ENCODE results near the gene ACTR1B.

ACTR1B gene

DNA sequence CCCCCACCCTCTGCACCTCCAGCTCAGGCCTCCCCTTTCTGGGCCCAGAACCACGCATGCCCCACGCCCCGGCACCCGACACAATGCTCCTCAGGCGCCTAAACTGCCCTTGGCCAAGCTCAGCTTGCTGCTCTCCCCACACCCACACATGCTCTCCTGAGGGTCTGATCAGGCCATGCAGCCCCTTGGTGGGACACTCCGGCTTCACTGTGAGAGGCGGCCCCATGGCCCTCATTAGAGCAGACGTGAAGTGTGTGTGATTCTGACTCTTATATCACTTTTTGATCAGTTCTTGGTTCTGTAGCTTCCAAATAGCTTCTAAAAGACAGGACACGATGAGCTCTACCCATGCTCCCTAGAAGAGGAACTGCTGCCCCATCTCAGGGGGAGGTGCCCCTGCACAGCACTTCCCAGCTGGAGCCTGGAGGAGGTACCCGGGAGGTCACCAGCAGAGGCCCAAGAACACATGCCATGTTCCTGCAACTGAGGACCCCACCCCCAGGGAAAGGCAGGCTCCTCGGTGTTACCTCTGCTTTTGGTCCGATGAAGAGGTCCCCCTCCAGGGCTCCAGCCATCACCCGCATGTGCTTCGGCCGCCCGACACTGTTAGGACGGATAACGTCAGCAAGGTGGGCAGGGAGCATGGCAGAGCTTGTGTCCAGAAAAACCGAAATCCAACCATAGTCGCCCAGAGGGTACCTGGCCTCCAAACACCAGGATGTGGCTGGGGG lies 3.6 kb downstream of the ACTR1B start:
- Histone ChIP-seq H3K4me1 (ENCODE audit: control insufficient read depth in 5 of 5, insufficient read depth in 5 of 5, low read length in 5 of 5) (peaks cover 9 to 35% (median 33%) of the 10 kb centered on the region in 5 donors), H3K9ac (ENCODE audit: low read length in 5 of 5) (no peak overlapping the region), H3K27me3 (ENCODE audit: control insufficient read depth in 5 of 5, insufficient read depth in 4 of 5, low read length in 5 of 5) (no peaks in the 10 kb centered on the region), H3K27ac (ENCODE audit: low read depth, low read length) (no peak overlapping the region), H3K4me3 (ENCODE audit: low read depth in 1 of 5, low read length in 5 of 5) (no peak overlapping the region), H3K9me3 (ENCODE audit: control insufficient read depth in 5 of 5, low read length in 5 of 5) (no peaks in the 10 kb centered on the region), H3K36me3 (ENCODE audit: control insufficient read depth in 5 of 5, insufficient read depth in 5 of 5, low read length in 5 of 5) (peaks cover 0 to 53% (median 42%) of the 10 kb centered on the region in 5 donors)

DNA sequence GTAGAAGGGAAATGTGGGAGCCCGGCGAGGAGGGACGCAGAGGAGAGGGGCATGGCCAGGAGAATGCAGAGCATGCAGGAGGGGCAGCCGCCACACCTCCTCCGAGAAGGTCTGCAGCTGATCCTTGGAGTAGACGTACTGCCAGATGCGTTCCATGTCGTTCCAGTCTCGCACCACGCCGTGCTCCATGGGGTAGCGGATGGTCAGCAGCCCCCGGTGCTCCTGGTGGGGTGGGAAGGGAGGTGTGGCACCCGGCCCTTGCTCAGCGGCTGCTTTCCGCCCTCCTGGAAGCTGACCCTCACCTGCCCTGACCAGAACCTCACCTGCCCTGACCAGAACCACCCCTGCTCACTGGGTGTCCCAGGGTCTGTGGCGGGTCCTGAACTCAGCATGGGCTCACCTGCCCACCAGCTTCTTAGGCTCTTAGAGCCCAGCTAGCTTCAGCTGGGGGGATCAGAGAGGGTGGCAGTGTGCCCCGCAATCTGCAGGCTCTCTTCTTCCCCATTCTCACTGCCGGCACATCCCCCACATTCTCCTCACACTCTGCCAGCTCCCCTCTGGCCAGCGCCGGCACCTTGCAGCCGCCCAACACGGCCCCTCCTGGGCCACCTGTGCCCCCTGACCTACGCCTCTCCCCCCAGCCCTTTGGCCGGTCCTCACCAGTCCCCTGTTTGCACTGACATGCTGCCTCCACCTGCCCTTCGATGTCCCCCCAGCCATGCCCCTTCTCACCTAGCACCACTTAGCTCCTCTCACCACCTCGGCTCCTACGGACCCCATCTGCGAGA lies 4.4 kb downstream of the ACTR1B start:
- Histone ChIP-seq H3K9me3 (ENCODE audit: control insufficient read depth in 5 of 5, low read length in 5 of 5) (peaks cover 0 to 5% (median 0%) of the 10 kb centered on the region in 5 donors), H3K4me1 (ENCODE audit: control insufficient read depth in 5 of 5, insufficient read depth in 5 of 5, low read length in 5 of 5) (peaks cover 9 to 31% (median 26%) of the 10 kb centered on the region in 5 donors), H3K4me3 (ENCODE audit: low read depth in 1 of 5, low read length in 5 of 5) (no peak overlapping the region), H3K36me3 (ENCODE audit: control insufficient read depth in 5 of 5, insufficient read depth in 5 of 5, low read length in 5 of 5) (peaks cover 0 to 60% (median 43%) of the 10 kb centered on the region in 5 donors), H3K9ac (ENCODE audit: low read length in 5 of 5) (no peak overlapping the region), H3K27me3 (ENCODE audit: control insufficient read depth in 5 of 5, insufficient read depth in 4 of 5, low read length in 5 of 5) (no peaks in the 10 kb centered on the region), H3K27ac (ENCODE audit: low read depth, low read length) (no peak overlapping the region)

DNA sequence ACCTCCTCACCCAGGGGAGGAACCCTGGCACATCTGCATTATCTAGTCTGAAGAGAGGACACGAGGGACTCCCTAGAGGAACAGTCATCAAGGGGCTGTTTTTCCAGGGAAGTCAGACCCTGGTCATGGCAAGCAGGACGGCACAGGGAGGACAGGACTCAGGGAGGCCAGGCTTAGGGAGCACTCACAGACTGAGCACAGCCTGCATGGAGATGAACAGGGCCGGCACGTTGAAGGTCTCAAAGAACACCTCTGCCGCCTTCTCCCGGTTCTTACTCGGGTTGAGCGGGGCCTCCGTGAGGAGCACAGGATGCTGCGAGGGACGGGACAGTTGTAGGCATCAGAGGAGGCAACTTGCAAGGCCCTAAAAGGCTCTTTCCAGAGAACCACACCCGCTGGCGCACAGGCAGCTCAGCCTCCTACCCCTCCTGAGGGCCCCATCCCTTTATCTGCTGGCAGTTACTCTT lies 5.1 kb downstream of the ACTR1B start:
- Histone ChIP-seq H3K4me3 (ENCODE audit: low read depth in 1 of 5, low read length in 5 of 5) (no peak overlapping the region), H3K36me3 (ENCODE audit: control insufficient read depth in 5 of 5, insufficient read depth in 5 of 5, low read length in 5 of 5) (peaks cover 0 to 65% (median 48%) of the 10 kb centered on the region in 5 donors), H3K9ac (ENCODE audit: low read length in 5 of 5) (no peak overlapping the region), H3K27me3 (ENCODE audit: control insufficient read depth in 5 of 5, insufficient read depth in 4 of 5, low read length in 5 of 5) (no peaks in the 10 kb centered on the region), H3K27ac (ENCODE audit: low read depth, low read length) (no peak overlapping the region), H3K9me3 (ENCODE audit: control insufficient read depth in 5 of 5, low read length in 5 of 5) (peaks cover 3 to 12% (median 3%) of the 10 kb centered on the region in 5 donors), H3K4me1 (ENCODE audit: control insufficient read depth in 5 of 5, insufficient read depth in 5 of 5, low read length in 5 of 5) (peaks cover 9 to 30% (median 26%) of the 10 kb centered on the region in 5 donors)

DNA sequence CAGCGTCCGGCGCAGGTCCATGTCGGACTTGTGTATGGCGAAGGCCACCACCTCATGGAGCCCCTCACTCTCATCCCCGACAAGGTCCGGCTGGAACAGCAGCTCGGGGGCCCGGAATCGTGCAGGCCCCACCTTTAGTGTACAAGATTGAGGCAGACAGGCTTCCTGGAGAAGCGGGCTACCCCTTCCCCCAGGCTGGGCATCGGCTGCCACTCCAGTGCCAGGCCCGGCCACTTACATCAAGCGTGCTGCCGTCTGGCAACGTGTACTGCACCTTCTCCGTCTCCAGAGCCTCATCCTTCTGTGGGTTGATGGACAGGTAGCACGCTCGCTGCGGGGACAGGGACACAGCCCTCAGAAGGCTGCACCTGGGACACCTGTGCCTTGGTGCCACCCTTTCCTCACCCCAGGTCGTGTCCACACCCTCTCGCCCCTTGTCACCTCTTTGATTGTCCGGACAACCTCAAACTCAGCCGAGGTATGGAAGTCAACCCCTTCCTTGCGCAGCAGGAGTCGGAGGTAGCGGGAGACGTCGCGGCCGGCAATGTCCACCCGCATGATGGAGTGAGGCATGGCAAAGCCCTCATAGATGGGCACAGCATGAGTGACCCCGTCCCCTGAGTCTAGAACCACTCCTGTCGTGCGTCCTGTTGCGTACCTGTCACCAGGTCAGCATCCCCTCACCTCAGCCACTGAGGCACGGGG lies 5.7 kb downstream of the ACTR1B start:
- H3K27me3 ChIP-seq (ENCODE audit: control insufficient read depth in 5 of 5, insufficient read depth in 4 of 5, low read length in 5 of 5), result no peaks in the 10 kb centered on the region
- no peak overlapping the region for H3K9ac ChIP-seq (ENCODE audit: low read length in 5 of 5)
- no peak overlapping the region for H3K27ac ChIP-seq (ENCODE audit: low read depth, low read length)
- peaks cover 0 to 65% (median 48%) of the 10 kb centered on the region in 5 donors for H3K36me3 ChIP-seq (ENCODE audit: control insufficient read depth in 5 of 5, insufficient read depth in 5 of 5, low read length in 5 of 5)
- H3K4me3 ChIP-seq (ENCODE audit: low read depth in 1 of 5, low read length in 5 of 5), result no peak overlapping the region
- peaks cover 3 to 16% (median 3%) of the 10 kb centered on the region in 5 donors for H3K9me3 ChIP-seq (ENCODE audit: control insufficient read depth in 5 of 5, low read length in 5 of 5)
- H3K4me1 ChIP-seq (ENCODE audit: control insufficient read depth in 5 of 5, insufficient read depth in 5 of 5, low read length in 5 of 5), result peaks cover 11 to 27% (median 24%) of the 10 kb centered on the region in 5 donors

DNA sequence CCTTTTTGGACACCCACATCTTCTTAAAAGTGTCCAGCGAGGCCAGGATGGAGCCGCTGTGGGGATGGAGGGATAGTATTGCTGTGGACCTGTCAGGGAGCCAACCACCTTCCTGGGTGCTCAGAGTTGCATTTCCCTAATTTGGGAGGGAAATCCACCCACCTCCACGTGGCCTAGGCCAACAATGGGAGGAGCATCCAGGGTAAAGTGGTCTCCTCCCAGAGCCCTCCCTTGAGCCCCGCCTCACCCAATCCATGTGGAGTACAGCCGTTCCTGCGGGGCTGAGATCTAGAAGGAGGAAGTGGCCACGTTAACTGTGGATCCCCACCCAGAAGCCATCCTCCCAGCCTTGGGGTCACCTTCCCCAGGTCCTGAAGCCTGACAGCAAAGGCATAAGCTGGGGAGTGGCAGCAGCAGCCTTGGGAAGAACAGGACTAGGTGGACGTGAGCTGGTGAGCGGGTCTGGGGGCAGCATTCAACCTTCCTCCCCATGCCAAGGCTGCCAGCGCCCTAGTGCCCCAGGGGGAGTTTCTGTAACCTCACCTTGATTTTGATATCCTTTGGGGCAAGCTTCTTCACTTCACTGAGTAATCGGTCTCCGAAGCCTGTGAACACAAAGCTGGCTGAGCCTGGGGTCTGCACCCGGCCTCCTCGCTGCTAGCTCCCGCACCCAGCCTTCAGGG lies 6.8 kb downstream of the ACTR1B start:
- no peak overlapping the region for H3K4me3 ChIP-seq (ENCODE audit: low read depth in 1 of 5, low read length in 5 of 5)
- no peak overlapping the region for H3K27ac ChIP-seq (ENCODE audit: low read depth, low read length)
- H3K4me1 ChIP-seq (ENCODE audit: control insufficient read depth in 5 of 5, insufficient read depth in 5 of 5, low read length in 5 of 5), result peaks cover 9 to 16% (median 14%) of the 10 kb centered on the region in 5 donors
- no peak overlapping the region for H3K9ac ChIP-seq (ENCODE audit: low read length in 5 of 5)
- H3K27me3 ChIP-seq (ENCODE audit: control insufficient read depth in 5 of 5, insufficient read depth in 4 of 5, low read length in 5 of 5), result no peaks in the 10 kb centered on the region
- peaks cover 3 to 16% (median 3%) of the 10 kb centered on the region in 5 donors for H3K9me3 ChIP-seq (ENCODE audit: control insufficient read depth in 5 of 5, low read length in 5 of 5)
- H3K36me3 ChIP-seq (ENCODE audit: control insufficient read depth in 5 of 5, insufficient read depth in 5 of 5, low read length in 5 of 5), result peaks cover 0 to 65% (median 48%) of the 10 kb centered on the region in 5 donors

DNA sequence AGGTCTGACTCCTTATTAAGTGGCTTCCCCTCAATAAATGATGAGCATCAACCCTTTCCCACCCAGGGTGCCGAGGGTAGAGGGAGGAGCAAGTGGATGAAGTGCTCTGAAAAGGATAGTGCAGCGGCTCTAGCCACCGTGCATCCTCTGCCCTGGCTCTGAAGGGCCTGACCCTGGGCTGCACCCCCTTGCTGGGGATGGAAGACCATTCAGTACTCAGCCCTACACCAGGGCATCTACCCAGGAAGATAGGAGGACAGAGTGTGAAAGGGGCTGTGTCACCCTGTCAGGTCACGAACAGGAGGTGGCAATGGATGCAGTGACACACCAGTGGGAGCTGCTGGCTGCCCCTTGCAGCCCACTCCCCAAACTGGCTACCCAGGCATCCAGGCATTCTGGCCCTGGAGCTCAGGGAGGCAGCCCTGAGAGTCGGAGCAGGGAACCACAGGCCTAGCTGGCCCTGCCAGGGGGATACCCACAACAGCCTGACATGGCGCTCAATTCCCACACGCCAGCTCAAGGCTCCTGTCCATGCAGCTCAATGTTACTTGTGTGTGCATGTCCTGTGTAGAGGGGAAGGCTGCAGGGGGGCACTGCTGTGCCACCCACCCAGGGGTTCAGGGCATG lies 7.6 kb downstream of the ACTR1B start:
- Histone ChIP-seq H3K27ac (ENCODE audit: low read depth, low read length) (no peak overlapping the region), H3K36me3 (ENCODE audit: control insufficient read depth in 5 of 5, insufficient read depth in 5 of 5, low read length in 5 of 5) (peaks cover 0 to 65% (median 48%) of the 10 kb centered on the region in 5 donors), H3K4me1 (ENCODE audit: control insufficient read depth in 5 of 5, insufficient read depth in 5 of 5, low read length in 5 of 5) (peaks cover 2 to 8% (median 6%) of the 10 kb centered on the region in 5 donors), H3K27me3 (ENCODE audit: control insufficient read depth in 5 of 5, insufficient read depth in 4 of 5, low read length in 5 of 5) (no peaks in the 10 kb centered on the region), H3K4me3 (ENCODE audit: low read depth in 1 of 5, low read length in 5 of 5) (no peak overlapping the region), H3K9ac (ENCODE audit: low read length in 5 of 5) (no peak overlapping the region), H3K9me3 (ENCODE audit: control insufficient read depth in 5 of 5, low read length in 5 of 5) (peaks cover 3 to 16% (median 3%) of the 10 kb centered on the region in 5 donors)

DNA sequence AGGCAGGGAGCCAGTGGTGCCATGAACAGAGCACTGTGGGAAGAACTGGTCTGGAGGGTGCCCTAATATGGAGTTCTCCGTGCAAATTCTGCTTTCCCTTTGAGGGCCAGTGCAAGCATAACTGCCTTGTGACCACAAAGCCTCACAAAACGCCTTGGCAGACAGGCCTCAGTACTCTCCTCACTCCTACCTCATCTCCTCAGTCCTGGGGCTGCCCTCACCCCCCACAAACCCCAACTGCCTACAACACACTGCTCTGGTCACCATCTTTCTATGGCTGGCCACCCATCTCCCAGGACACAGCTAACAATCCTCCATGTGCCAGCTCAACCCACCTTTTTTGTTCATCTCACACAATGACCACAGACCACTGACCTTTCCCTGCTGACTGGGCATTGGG lies 9.1 kb downstream of the ACTR1B start:
- peaks cover 4 to 66% (median 54%) of the 10 kb centered on the region in 5 donors for H3K36me3 ChIP-seq (ENCODE audit: control insufficient read depth in 5 of 5, insufficient read depth in 5 of 5, low read length in 5 of 5)
- peaks cover 0 to 2% (median 0%) of the 10 kb centered on the region in 5 donors for H3K4me1 ChIP-seq (ENCODE audit: control insufficient read depth in 5 of 5, insufficient read depth in 5 of 5, low read length in 5 of 5)

DNA sequence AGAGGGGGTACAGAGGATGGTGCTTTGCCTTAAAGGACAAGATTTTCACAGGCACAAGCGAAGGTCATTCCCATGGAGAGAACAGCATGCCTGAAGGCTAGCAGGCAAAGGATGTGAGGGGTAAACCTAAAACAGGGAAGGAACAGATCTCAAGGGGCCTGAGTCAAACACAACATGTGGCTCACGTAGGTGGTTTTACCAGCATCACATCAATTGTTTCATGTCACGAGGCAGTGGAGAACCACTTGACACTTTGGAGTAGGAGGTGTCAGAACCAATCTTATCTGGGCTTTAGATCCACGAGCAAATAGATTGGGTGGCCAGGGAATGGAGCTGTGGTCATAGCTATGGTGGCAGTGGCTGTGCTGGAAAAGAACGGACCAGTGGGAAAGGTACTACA lies 9.5 kb downstream of the ACTR1B start:
- Histone ChIP-seq H3K9me3 (ENCODE audit: control insufficient read depth in 5 of 5, low read length in 5 of 5) (peaks cover 3 to 16% (median 3%) of the 10 kb centered on the region in 5 donors), H3K27me3 (ENCODE audit: control insufficient read depth in 5 of 5, insufficient read depth in 4 of 5, low read length in 5 of 5) (no peaks in the 10 kb centered on the region), H3K27ac (ENCODE audit: low read depth, low read length) (no peak overlapping the region), H3K36me3 (ENCODE audit: control insufficient read depth in 5 of 5, insufficient read depth in 5 of 5, low read length in 5 of 5) (peaks cover 7 to 66% (median 56%) of the 10 kb centered on the region in 5 donors), H3K4me1 (ENCODE audit: control insufficient read depth in 5 of 5, insufficient read depth in 5 of 5, low read length in 5 of 5) (peaks cover 0 to 2% (median 0%) of the 10 kb centered on the region in 5 donors), H3K4me3 (ENCODE audit: low read depth in 1 of 5, low read length in 5 of 5) (no peak overlapping the region), H3K9ac (ENCODE audit: low read length in 5 of 5) (no peak overlapping the region)

More for the DNA sequence above, 9.1 kb downstream of the ACTR1B start:
- H3K9me3 ChIP-seq (ENCODE audit: control insufficient read depth in 5 of 5, low read length in 5 of 5), result peaks cover 3 to 16% (median 3%) of the 10 kb centered on the region in 5 donors
- no peak overlapping the region for H3K9ac ChIP-seq (ENCODE audit: low read length in 5 of 5)
- no peak overlapping the region for H3K27ac ChIP-seq (ENCODE audit: low read depth, low read length)
- no peaks in the 10 kb centered on the region for H3K27me3 ChIP-seq (ENCODE audit: control insufficient read depth in 5 of 5, insufficient read depth in 4 of 5, low read length in 5 of 5)
- H3K4me3 ChIP-seq (ENCODE audit: low read depth in 1 of 5, low read length in 5 of 5), result no peak overlapping the region

DNA sequence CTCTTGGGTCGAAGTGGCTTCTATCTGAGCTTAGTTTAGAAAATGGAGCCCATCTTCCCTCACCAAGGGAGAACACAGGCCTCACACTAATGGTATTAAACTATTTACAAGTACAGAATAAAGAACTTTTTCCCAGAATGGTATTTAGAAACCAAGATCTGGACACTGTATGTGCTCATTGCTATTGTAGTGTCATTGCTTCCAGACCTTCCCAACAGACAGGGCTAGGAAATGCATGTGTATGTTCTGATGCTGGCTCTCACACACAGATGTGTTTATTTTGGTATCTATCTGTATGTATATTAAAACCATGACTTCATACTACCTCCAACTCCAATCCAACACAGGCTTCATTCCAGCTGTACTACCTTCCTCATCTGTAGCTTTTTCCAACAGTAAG lies 10.0 kb downstream of the ACTR1B start:
- H3K4me3 ChIP-seq (ENCODE audit: low read depth in 1 of 5, low read length in 5 of 5), result no peak overlapping the region
- peaks cover 0 to 2% (median 0%) of the 10 kb centered on the region in 5 donors for H3K4me1 ChIP-seq (ENCODE audit: control insufficient read depth in 5 of 5, insufficient read depth in 5 of 5, low read length in 5 of 5)
- peaks cover 10 to 66% (median 56%) of the 10 kb centered on the region in 5 donors for H3K36me3 ChIP-seq (ENCODE audit: control insufficient read depth in 5 of 5, insufficient read depth in 5 of 5, low read length in 5 of 5)
- no peak overlapping the region for H3K27ac ChIP-seq (ENCODE audit: low read depth, low read length)
- no peaks in the 10 kb centered on the region for H3K27me3 ChIP-seq (ENCODE audit: control insufficient read depth in 5 of 5, insufficient read depth in 4 of 5, low read length in 5 of 5)
- H3K9ac ChIP-seq (ENCODE audit: low read length in 5 of 5), result no peak overlapping the region
- peaks cover 3 to 16% (median 3%) of the 10 kb centered on the region in 5 donors for H3K9me3 ChIP-seq (ENCODE audit: control insufficient read depth in 5 of 5, low read length in 5 of 5)
